GM12874 (cell line): ENCODE measurements around the gene ERBB4.

Experiments
- TF ChIP-seq, protein P1 (sequence below): IDR thresholded peaks from 2 replicates; pipeline ENCODE4 v1.5.1; 2011; ENCODE audit warnings: low read depth, mild to moderate bottlenecking, control low read depth, low read length, moderate library complexity; ENCODE audit not compliant: insufficient read depth

ERBB4 gene

DNA sequence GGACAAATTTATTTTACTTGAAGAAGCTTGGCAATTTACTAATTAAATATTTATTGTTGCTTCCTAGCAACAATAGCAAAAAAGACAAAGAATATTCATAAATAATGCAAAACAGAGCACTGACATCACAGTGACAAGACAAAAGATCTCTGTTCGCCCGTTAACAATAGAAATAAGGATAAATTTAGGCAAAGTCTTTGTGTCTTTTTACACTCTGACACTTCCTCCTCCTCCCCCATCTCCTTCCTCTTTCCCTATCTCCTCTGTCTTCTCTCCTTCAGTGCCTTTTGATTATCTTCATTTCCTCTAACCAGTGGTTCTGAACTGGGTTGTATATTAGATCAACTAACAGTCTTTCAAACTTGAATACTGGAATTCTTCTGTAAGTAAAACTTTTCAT lies 808.4 kb downstream of the ERBB4 start:
- TF ChIP-seq, protein P1, sequence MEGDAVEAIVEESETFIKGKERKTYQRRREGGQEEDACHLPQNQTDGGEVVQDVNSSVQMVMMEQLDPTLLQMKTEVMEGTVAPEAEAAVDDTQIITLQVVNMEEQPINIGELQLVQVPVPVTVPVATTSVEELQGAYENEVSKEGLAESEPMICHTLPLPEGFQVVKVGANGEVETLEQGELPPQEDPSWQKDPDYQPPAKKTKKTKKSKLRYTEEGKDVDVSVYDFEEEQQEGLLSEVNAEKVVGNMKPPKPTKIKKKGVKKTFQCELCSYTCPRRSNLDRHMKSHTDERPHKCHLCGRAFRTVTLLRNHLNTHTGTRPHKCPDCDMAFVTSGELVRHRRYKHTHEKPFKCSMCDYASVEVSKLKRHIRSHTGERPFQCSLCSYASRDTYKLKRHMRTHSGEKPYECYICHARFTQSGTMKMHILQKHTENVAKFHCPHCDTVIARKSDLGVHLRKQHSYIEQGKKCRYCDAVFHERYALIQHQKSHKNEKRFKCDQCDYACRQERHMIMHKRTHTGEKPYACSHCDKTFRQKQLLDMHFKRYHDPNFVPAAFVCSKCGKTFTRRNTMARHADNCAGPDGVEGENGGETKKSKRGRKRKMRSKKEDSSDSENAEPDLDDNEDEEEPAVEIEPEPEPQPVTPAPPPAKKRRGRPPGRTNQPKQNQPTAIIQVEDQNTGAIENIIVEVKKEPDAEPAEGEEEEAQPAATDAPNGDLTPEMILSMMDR = no peak

DNA sequence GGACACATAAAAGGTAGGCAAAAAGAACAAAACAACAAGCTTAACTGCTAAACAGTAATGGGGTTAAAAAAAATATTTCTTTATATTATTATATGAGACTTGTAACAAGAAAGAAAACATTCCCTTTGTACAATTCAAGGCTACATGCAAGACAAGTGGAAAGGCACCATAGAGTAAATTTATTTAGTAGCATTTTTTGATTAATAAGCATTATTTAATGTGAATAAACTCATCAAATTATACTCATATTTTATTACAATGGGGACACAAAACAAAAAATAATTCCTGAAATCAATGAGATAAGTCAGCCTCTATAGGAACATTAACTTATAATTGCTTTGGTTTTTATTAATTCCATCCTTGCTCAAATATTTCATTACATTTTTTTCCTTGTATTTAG lies 809.2 kb downstream of the ERBB4 start:
- TF ChIP-seq, protein P1 = no peak

DNA sequence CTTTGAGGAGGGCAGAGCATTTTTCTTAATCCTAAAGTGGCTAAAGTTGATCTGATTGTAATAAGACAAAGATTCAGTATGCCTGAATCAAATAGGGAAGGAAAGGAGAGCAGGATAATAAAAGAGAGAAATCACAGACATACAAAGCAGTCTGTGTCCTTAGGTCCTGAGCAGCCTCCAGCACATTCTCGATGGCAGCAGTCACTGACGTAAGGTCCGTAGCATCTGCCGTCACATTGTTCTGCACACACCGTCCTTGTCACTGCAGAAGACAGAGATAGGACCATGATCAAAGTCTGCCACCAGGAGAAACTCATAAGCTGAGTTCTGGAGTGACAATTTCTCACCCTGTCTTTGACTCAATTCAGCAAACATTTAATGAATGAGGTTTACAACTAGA lies 813.7 kb downstream of the ERBB4 start:
- TF ChIP-seq, protein P1 = no peak

DNA sequence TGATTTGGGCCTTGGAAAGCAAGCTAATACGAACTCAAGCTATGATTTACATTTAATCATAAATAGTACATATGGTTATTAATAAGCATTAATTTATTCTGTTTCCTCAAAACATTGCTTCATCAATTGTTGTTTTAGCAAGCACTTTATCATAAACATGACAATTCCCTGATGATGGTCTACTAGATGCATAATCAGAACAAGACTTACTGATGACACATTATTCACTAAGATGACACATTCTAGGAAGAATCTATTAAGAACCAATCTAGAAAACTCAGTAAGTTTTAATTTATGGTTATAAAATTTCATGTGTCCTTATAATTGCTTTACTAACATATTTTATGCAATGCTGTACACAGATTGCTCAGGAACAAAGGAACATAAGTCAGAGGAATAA lies 815.2 kb downstream of the ERBB4 start:
- TF ChIP-seq, protein P1 = no peak

DNA sequence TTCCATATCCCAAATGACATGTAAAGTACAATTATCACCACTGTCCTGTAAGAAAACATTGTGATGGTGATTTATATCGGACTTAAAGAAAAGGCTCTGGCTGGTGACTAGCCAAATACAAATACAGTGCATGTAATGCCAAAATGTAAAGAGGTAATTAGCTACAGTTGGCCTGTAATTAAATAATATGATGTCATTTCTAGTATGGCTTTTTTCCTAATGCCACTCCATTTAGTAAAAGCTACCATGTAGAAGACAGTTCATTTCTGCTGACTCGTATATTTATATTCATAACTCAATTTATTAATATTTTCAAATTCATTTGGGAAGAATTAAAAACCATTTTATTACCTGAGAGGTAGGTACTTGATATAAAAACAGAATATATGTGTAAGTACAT lies 815.7 kb downstream of the ERBB4 start:
- TF ChIP-seq, protein P1 = no peak

DNA sequence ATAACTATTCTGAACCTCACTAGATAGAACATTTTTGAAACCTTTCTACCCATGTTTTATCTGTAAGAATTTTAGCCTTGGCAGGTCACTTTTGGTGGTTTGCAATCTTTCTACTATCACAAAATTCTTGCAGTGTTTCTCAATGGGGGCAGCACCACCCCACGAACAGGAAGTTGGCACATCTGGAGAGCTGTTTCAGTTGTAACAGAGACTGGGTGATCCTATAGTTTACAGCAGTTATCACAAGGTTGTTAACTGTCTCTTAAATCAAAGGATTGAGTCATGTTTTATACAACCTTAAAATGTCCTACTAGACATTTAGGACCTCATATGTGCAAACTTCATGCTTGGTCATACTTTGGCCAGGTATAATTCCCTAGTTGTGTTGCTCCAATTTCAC lies 829.2 kb downstream of the ERBB4 start:
- TF ChIP-seq, protein P1 = no peak

DNA sequence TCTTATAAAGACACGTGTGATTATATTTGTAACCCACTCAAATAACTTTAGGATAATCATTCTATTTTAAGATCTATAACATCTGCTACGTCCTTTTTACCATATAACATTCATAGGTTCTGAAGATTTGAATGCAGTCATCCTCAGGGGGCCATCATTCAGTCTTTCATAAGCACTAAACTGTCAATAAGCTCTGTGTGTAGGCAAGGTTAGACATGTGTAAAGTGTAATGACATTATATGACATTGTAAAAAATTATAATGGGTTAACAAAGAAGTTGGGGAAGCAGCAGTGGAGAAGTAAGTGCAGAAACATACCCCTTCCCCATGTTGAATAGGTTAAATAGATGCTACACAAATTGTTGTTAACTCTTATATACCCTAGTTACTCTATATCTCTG lies 845.9 kb downstream of the ERBB4 start:
- TF ChIP-seq, protein P1 = no peak

DNA sequence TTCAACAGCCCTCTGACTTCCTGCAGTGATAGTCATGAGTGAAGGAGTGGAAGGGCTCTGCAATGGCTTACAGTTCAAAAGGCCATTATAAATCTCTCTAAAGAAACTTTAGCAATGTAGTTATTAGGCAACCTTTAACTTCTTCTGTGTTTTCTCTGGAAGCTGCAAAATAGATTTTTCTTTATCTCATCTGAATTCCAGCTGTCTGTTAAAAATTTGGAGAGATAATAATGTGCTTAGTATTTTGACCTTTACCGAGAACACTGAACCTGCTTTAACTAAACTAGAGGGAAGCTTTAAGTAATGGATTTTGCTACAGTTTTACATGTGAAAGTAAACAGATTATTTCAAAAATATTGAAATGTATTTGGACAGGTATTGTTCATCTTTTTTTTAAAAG lies 847.9 kb downstream of the ERBB4 start:
- TF ChIP-seq, protein P1 = no peak
